Right lobe of liver (tissue), 6 donors: ENCODE measurements around the gene FAM78B. TPM values are rescaled to one million over a fixed set of nuclear protein-coding genes. Genes with fewer than 3 reads are reported as not detected.

Experiments used
- ATAC-seq, 4 donors: fragments of 200-7000 bp; cut with Tn5 transposase; one replicate each; pipeline ENCODE4 v1.9.1; 2020; ENCODE audit warnings: mild to moderate bottlenecking in 4 of 4, moderate library complexity in 4 of 4
- DNase-seq, 3 donors: peaks; one replicate each; pipeline ENCODE4 v3.0.0-alpha.2; 2020
- H3K27ac ChIP-seq, 3 donors: fragments of 200-600 bp; one replicate each; pipeline ENCODE4 v1.8.0; 2022
- H3K27me3 ChIP-seq, 2 donors: fragments of 200-600 bp; one replicate each; pipeline ENCODE4 v1.8.0; 2022
- H3K36me3 ChIP-seq, 4 donors: fragments of 200-600 bp; sonication (generic) in 1 of 4; one replicate each; pipeline versions ENCODE4 v1.5.1 to v1.8.0; 2017 to 2022; ENCODE audit warnings: control low read depth in 1 of 4
- H3K4me1 ChIP-seq, 4 donors: fragments of 200-600 bp; sonication (generic) in 1 of 4; one replicate each; pipeline versions ENCODE4 v1.5.1 to v1.8.0; 2017 to 2022; ENCODE audit warnings: control low read depth in 1 of 4
- H3K4me3 ChIP-seq, 3 donors: fragments of 200-600 bp; one replicate each; pipeline ENCODE4 v1.8.0; 2022
- H3K9me3 ChIP-seq, 4 donors: fragments of 200-600 bp; sonication (generic) in 1 of 4; one replicate each; pipeline versions ENCODE4 v1.5.1 to v1.8.0; 2017 to 2022; ENCODE audit warnings: control low read depth in 1 of 4
- CTCF ChIP-seq, 4 donors: fragments of 200-600 bp in 3 of 4; fragments of 450-650 bp in 1 of 4; IDR thresholded peaks; one replicate each; pipeline versions ENCODE4 v1.5.1 to v1.8.0; 2016 to 2022; ENCODE audit warnings: antibody characterized with exemption in 4 of 4, mild to moderate bottlenecking in 2 of 4
- POLR2A ChIP-seq: fragments of 450-650 bp; IDR thresholded peaks from one replicate; pipeline ENCODE4 v1.6.1; 2017; ENCODE audit warnings: antibody characterized with exemption, mild to moderate bottlenecking
- WGBS: methylation state at CpG from one replicate; pipeline ENCODE4 v1.1.6; 2018; ENCODE audit warnings: low coverage, low lambda C conversion rate; ENCODE audit not compliant: insufficient coverage; ENCODE audit errors: missing lambda C conversion rate; 5-methylcytosine and 5-hydroxymethylcytosine counted together
- intact Hi-C, 2 donors: fragments of 100-400 bp; cut with DNase I; formaldehyde crosslinking; loops; one replicate each; pipeline versions ENCODE4 v1.11.2 to v1.14.1; 2022
- total RNA-seq, 6 experiments: library from RNA; depleted of rRNA in 2 of 6; stranded (reverse); fragments of >200 nt in 2 of 6; fragmentation: NEBNext Ultra II Directional in 3 of 6; extraction: Animal tissue kit (Norgen Biotek cat#: 25700) in 3 of 6; gene quantifications; one replicate each; pipeline versions ENCODE4 v1.1.0 to v1.2.4, GENCODE V29; 2016 to 2023
- donor health status: DM: no; HTN: yes; CAD: no.
- donor health status: DM: no; HTN: no; CAD: no.
- donor health status: DM: no; HTN: no; CAD: no.
- donor health status: DM: no; HTN: yes; CAD: no.
- donor health status: DM: no; HTN: yes; CAD: no.

The FAM78B gene
- total RNA-seq, 6 experiments from 2014 or later: 0.58 to 1.4 (median 1.1) TPM

GRCh38 chr1:166113031-166113430 is 53.8 kb downstream of the FAM78B start:
- ATAC-seq (no peak), DNase-seq (no peak)
- Histone ChIP-seq H3K4me1 (peaks cover 0 to 9% (median 3%) of the 10 kb centered on the region in 4 donors), H3K4me3 (no peak overlapping the region), H3K36me3 (no peaks in the 10 kb centered on the region), H3K27me3 (no peaks in the 10 kb centered on the region), H3K9me3 (no peaks in the 10 kb centered on the region), H3K27ac (no peak overlapping the region)
- TF ChIP-seq POLR2A (no peak), CTCF (IDR thresholded peaks at IDR 0.05) (no peak)
- 88% methylated on average over 3 of the region's 3 CpGs for WGBS
- intact Hi-C loops: no loop called here

GRCh38 chr1:166112425-166112824 is 54.4 kb downstream of the FAM78B start:
- no peak overlapping the region for H3K4me3 ChIP-seq
- H3K27ac ChIP-seq: no peak overlapping the region
- DNase-seq (no peak), ATAC-seq (no peak)
- intact Hi-C loops: no loop called here
- H3K27me3 ChIP-seq: no peaks in the 10 kb centered on the region
- no peaks in the 10 kb centered on the region for H3K36me3 ChIP-seq
- TF ChIP-seq POLR2A: no peak
- TF ChIP-seq CTCF (IDR thresholded peaks at IDR 0.05): no peak
- H3K4me1 ChIP-seq: peaks cover 0 to 9% (median 3%) of the 10 kb centered on the region in 4 donors
- 69% methylated on average over 2 of the region's 2 CpGs for WGBS
- no peaks in the 10 kb centered on the region for H3K9me3 ChIP-seq

GRCh38 chr1:166111430-166111829 is 55.4 kb downstream of the FAM78B start:
- no peak for TF ChIP-seq POLR2A
- TF ChIP-seq CTCF (IDR thresholded peaks at IDR 0.05): no peak
- no peaks in the 10 kb centered on the region for H3K9me3 ChIP-seq
- WGBS: 41% methylated on average over 3 of the region's 3 CpGs
- H3K27me3 ChIP-seq: no peaks in the 10 kb centered on the region
- intact Hi-C loops: no loop called here
- ATAC-seq: peak; percentile 13 to 52 (median 44)
- no peak overlapping the region for H3K4me3 ChIP-seq
- no peak for DNase-seq
- H3K36me3 ChIP-seq: no peaks in the 10 kb centered on the region
- H3K4me1 ChIP-seq: peaks cover 0 to 9% (median 3%) of the 10 kb centered on the region in 4 donors
- no peak overlapping the region for H3K27ac ChIP-seq

GRCh38 chr1:166090244-166090643 is 76.6 kb downstream of the FAM78B start:
- TF ChIP-seq CTCF (IDR thresholded peaks at IDR 0.05): no peak
- TF ChIP-seq POLR2A: no peak
- intact Hi-C loops: no loop called here

GRCh38 chr1:166089804-166090203 is 77.0 kb downstream of the FAM78B start:
- ATAC-seq: peak in 2 of 4 donors; percentile 7 to 21
- H3K36me3 ChIP-seq: no peaks in the 10 kb centered on the region
- TF ChIP-seq CTCF (IDR thresholded peaks at IDR 0.05) (no peak), POLR2A (no peak)
- no peak for DNase-seq
- peaks cover 0 to 6% (median 0%) of the 10 kb centered on the region in 4 donors for H3K4me1 ChIP-seq
- intact Hi-C loops: no loop called here
- no peak overlapping the region for H3K4me3 ChIP-seq
- H3K27ac ChIP-seq: no peak overlapping the region
- 32% methylated on average over 6 of the region's 6 CpGs for WGBS
- no peaks in the 10 kb centered on the region for H3K27me3 ChIP-seq
- H3K9me3 ChIP-seq: no peaks in the 10 kb centered on the region

More at GRCh38 chr1:166090244-166090643, 76.6 kb downstream of the FAM78B start:
- WGBS: 59% methylated on average over 3 of the region's 4 CpGs
- H3K4me3 ChIP-seq: no peak overlapping the region
- no peaks in the 10 kb centered on the region for H3K9me3 ChIP-seq
- no peaks in the 10 kb centered on the region for H3K27me3 ChIP-seq
- DNase-seq (no peak), ATAC-seq (peak in 2 of 4 donors; percentile 27 to 29)
- H3K4me1 ChIP-seq: peaks cover 0 to 6% (median 0%) of the 10 kb centered on the region in 4 donors
- H3K27ac ChIP-seq: no peak overlapping the region
- H3K36me3 ChIP-seq: no peaks in the 10 kb centered on the region
